HEK293 (cell line): ENCODE data around the gene TMCC1.

Experiments used
- CTCF ChIA-PET: fragments of 350-600 bp; formaldehyde crosslinking; extraction: SDS; loops from one replicate; lab custom pipeline; 2021; ENCODE audit warnings: antibody characterized with exemption; lab: Yijun Ruan, JAX
- POLR2A ChIA-PET: fragments of 300-600 bp; formaldehyde crosslinking; extraction: SDS; loops from one replicate; lab custom pipeline; 2020; ENCODE audit warnings: antibody characterized with exemption, inconsistent platforms; lab: Yijun Ruan, JAX
- H3K27ac ChIP-seq: fragments of 200-500 bp; sonication (Bioruptor generic); 2 replicates; pipeline ENCODE4 v1.5.1; 2014; ENCODE audit warnings: low read depth, low read length, control low read depth, inconsistent platforms; ENCODE audit errors: extremely low read depth
- H3K36me3 ChIP-seq, 2 experiments: fragments of 200-500 bp in 1 of 2; sonication (Bioruptor generic) in 1 of 2; 1 replicate in 1 of 2; 2 replicates in 1 of 2; pipeline ENCODE4 v1.5.1; 2014 to 2017; ENCODE audit warnings: inconsistent platforms in 2 of 2, low read length in 2 of 2; ENCODE audit not compliant: control insufficient read depth in 2 of 2, insufficient read depth in 1 of 2
- H3K4me1 ChIP-seq: fragments of 200-500 bp; sonication (Bioruptor generic); 2 replicates; pipeline ENCODE4 v1.5.1; 2014; ENCODE audit warnings: mild to moderate bottlenecking, low read length, inconsistent platforms; ENCODE audit not compliant: control insufficient read depth, insufficient read depth
- H3K4me3 ChIP-seq: 2 replicates; pipeline ENCODE4 v1.5.1; 2011; ENCODE audit warnings: low read depth, mild to moderate bottlenecking, control low read depth, low read length, moderate library complexity
- H3K9me3 ChIP-seq: fragments of 200-500 bp; sonication (Bioruptor generic); 2 replicates; pipeline ENCODE4 v1.5.1; 2014; ENCODE audit warnings: low read depth, low read length, inconsistent platforms; ENCODE audit not compliant: control insufficient read depth, insufficient read depth
- EGR2 ChIP-seq: fragments of 450-650 bp; formaldehyde crosslinking; IDR thresholded peaks from 2 replicates; pipeline ENCODE4 v1.5.1; 2016; ENCODE audit warnings: low read depth, missing biosample characterization, missing genetic modification characterization
- SP3 ChIP-seq: fragments of 450-650 bp; formaldehyde crosslinking; IDR thresholded peaks from 2 replicates; pipeline ENCODE4 v1.5.1; 2016; ENCODE audit warnings: missing biosample characterization, missing genetic modification characterization
- ZFHX2 ChIP-seq: fragments of 450-650 bp; formaldehyde crosslinking; conservative IDR thresholded peaks from 2 replicates; pipeline ENCODE4 v1.5.1; 2016; ENCODE audit warnings: missing biosample characterization, missing genetic modification characterization
- ZNF10 ChIP-seq: fragments of 450-650 bp; formaldehyde crosslinking; IDR thresholded peaks from 2 replicates; pipeline ENCODE4 v1.5.1; 2017; ENCODE audit warnings: missing biosample characterization, missing genetic modification characterization
- ZNF174 ChIP-seq: fragments of 450-650 bp; formaldehyde crosslinking; IDR thresholded peaks from 2 replicates; pipeline ENCODE4 v1.5.0; 2017; ENCODE audit warnings: missing biosample characterization, mild to moderate bottlenecking, missing genetic modification characterization
- ZNF585B ChIP-seq: fragments of 450-650 bp; formaldehyde crosslinking; IDR thresholded peaks from 2 replicates; pipeline ENCODE4 v1.5.1; 2016; ENCODE audit warnings: missing biosample characterization, missing genetic modification characterization
- ZNF596 ChIP-seq: fragments of 450-650 bp; IDR thresholded peaks from 2 replicates; pipeline ENCODE4 v1.5.0; 2018; ENCODE audit warnings: missing biosample characterization, mild to moderate bottlenecking, missing genetic modification characterization, moderate library complexity
- ZNF791 ChIP-seq: fragments of 450-650 bp; formaldehyde crosslinking; IDR thresholded peaks from 2 replicates; pipeline ENCODE4 v1.5.1; 2016; ENCODE audit warnings: missing biosample characterization, missing genetic modification characterization
- ZXDB ChIP-seq: fragments of 450-650 bp; formaldehyde crosslinking; IDR thresholded peaks from 2 replicates; pipeline ENCODE4 v1.5.1; 2016; ENCODE audit warnings: missing biosample characterization, missing genetic modification characterization
- TF ChIP-seq, protein P1 (sequence below): fragments of 450-650 bp; formaldehyde crosslinking; IDR thresholded peaks from 2 replicates; pipeline ENCODE4 v1.5.1; 2016; ENCODE audit warnings: missing biosample characterization, missing genetic modification characterization
- TF ChIP-seq, protein P2 (sequence below): fragments of 450-650 bp; formaldehyde crosslinking; IDR thresholded peaks from 2 replicates; pipeline ENCODE4 v1.5.1; 2016; ENCODE audit warnings: missing biosample characterization, missing genetic modification characterization
- TF ChIP-seq, protein P3 (sequence below): fragments of 450-650 bp; formaldehyde crosslinking; IDR thresholded peaks from 2 replicates; pipeline ENCODE4 v1.5.1; 2017; ENCODE audit warnings: missing biosample characterization, missing genetic modification characterization
- TF ChIP-seq, protein P4 (sequence below): fragments of 450-650 bp; formaldehyde crosslinking; conservative IDR thresholded peaks from 2 replicates; pipeline ENCODE4 v1.5.1; 2016; ENCODE audit warnings: low read depth, missing biosample characterization, missing genetic modification characterization
- TF ChIP-seq, protein P5 (sequence below): sonication (generic); formaldehyde crosslinking; IDR thresholded peaks from 2 replicates; pipeline ENCODE4 v1.8.1; 2022; ENCODE audit warnings: mild to moderate bottlenecking, moderate library complexity, missing genetic modification reagents

TMCC1 gene

DNA sequence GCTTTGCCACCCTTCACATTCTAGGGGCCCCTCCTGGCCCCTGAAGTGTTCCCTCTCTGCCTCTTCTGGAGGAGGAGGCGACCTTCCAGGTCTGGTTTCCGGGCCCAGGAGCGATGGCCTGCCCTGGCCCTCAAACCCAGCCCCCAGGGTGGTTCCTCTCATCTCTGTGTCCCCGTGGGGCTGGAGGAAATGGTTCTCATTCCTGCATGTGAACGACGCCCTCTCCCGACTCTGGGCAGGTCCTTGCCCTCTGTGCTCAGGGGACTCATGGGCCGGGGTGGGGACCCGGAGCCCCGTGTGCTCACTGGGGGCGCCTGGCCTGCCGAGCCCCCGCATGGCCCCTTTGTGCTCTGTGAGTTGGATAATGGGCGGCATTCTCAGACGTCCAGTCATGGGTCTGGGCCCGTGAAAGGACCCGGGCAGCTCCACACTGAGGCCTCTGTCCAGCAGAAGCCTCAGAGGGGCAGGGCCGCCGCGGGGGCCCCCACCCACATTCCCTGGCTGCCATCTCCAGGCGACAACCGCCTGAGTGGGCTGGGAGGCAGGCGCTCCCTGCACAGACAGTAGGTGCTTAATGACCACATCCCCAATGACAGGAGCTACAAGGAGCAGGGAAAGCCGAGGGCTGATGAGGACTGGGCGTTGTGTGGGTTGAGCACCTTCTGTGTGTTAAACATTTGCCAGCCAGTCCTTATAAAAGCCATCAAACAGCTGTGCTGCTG is 281.5 kb downstream of the TMCC1 start:
- ChIA-PET CTCF (interaction anchor here (1.0 kb wide), 1 partner anchor 122 kb away, joined by 4 read pairs; no protein-coding TSS in a partner anchor), POLR2A (no interaction called here)
- Histone ChIP-seq H3K4me3 (no peak overlapping the region), H3K27ac (no peak overlapping the region), H3K4me1 (0 out of 2 replicates have a peak, but pooled peaks cover 3% of the 10 kb centered on the region)
- TF ChIP-seq EGR2 = peak; percentile 89
- TF ChIP-seq ZNF596 (tag by site-specific recombination) = no peak
- no peak for TF ChIP-seq SP3
- no peak for TF ChIP-seq ZNF10 (tag by site-specific recombination)
- TF ChIP-seq, protein P1, sequence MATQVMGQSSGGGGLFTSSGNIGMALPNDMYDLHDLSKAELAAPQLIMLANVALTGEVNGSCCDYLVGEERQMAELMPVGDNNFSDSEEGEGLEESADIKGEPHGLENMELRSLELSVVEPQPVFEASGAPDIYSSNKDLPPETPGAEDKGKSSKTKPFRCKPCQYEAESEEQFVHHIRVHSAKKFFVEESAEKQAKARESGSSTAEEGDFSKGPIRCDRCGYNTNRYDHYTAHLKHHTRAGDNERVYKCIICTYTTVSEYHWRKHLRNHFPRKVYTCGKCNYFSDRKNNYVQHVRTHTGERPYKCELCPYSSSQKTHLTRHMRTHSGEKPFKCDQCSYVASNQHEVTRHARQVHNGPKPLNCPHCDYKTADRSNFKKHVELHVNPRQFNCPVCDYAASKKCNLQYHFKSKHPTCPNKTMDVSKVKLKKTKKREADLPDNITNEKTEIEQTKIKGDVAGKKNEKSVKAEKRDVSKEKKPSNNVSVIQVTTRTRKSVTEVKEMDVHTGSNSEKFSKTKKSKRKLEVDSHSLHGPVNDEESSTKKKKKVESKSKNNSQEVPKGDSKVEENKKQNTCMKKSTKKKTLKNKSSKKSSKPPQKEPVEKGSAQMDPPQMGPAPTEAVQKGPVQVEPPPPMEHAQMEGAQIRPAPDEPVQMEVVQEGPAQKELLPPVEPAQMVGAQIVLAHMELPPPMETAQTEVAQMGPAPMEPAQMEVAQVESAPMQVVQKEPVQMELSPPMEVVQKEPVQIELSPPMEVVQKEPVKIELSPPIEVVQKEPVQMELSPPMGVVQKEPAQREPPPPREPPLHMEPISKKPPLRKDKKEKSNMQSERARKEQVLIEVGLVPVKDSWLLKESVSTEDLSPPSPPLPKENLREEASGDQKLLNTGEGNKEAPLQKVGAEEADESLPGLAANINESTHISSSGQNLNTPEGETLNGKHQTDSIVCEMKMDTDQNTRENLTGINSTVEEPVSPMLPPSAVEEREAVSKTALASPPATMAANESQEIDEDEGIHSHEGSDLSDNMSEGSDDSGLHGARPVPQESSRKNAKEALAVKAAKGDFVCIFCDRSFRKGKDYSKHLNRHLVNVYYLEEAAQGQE (tag by site-specific recombination) = 0 out of 2 replicates have a peak, but pooled peaks have one; percentile 25
- TF ChIP-seq, protein P2, sequence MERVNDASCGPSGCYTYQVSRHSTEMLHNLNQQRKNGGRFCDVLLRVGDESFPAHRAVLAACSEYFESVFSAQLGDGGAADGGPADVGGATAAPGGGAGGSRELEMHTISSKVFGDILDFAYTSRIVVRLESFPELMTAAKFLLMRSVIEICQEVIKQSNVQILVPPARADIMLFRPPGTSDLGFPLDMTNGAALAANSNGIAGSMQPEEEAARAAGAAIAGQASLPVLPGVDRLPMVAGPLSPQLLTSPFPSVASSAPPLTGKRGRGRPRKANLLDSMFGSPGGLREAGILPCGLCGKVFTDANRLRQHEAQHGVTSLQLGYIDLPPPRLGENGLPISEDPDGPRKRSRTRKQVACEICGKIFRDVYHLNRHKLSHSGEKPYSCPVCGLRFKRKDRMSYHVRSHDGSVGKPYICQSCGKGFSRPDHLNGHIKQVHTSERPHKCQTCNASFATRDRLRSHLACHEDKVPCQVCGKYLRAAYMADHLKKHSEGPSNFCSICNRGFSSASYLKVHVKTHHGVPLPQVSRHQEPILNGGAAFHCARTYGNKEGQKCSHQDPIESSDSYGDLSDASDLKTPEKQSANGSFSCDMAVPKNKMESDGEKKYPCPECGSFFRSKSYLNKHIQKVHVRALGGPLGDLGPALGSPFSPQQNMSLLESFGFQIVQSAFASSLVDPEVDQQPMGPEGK (tag by site-specific recombination) = no peak
- no peak for TF ChIP-seq ZNF174 (tag by site-specific recombination)
- TF ChIP-seq ZFHX2 (tag by site-specific recombination) = peak; percentile 85
- no peak for TF ChIP-seq ZXDB (tag by site-specific recombination)
- TF ChIP-seq, protein P3, sequence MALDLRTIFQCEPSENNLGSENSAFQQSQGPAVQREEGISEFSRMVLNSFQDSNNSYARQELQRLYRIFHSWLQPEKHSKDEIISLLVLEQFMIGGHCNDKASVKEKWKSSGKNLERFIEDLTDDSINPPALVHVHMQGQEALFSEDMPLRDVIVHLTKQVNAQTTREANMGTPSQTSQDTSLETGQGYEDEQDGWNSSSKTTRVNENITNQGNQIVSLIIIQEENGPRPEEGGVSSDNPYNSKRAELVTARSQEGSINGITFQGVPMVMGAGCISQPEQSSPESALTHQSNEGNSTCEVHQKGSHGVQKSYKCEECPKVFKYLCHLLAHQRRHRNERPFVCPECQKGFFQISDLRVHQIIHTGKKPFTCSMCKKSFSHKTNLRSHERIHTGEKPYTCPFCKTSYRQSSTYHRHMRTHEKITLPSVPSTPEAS (tag by site-specific recombination) = no peak
- TF ChIP-seq, protein P4, sequence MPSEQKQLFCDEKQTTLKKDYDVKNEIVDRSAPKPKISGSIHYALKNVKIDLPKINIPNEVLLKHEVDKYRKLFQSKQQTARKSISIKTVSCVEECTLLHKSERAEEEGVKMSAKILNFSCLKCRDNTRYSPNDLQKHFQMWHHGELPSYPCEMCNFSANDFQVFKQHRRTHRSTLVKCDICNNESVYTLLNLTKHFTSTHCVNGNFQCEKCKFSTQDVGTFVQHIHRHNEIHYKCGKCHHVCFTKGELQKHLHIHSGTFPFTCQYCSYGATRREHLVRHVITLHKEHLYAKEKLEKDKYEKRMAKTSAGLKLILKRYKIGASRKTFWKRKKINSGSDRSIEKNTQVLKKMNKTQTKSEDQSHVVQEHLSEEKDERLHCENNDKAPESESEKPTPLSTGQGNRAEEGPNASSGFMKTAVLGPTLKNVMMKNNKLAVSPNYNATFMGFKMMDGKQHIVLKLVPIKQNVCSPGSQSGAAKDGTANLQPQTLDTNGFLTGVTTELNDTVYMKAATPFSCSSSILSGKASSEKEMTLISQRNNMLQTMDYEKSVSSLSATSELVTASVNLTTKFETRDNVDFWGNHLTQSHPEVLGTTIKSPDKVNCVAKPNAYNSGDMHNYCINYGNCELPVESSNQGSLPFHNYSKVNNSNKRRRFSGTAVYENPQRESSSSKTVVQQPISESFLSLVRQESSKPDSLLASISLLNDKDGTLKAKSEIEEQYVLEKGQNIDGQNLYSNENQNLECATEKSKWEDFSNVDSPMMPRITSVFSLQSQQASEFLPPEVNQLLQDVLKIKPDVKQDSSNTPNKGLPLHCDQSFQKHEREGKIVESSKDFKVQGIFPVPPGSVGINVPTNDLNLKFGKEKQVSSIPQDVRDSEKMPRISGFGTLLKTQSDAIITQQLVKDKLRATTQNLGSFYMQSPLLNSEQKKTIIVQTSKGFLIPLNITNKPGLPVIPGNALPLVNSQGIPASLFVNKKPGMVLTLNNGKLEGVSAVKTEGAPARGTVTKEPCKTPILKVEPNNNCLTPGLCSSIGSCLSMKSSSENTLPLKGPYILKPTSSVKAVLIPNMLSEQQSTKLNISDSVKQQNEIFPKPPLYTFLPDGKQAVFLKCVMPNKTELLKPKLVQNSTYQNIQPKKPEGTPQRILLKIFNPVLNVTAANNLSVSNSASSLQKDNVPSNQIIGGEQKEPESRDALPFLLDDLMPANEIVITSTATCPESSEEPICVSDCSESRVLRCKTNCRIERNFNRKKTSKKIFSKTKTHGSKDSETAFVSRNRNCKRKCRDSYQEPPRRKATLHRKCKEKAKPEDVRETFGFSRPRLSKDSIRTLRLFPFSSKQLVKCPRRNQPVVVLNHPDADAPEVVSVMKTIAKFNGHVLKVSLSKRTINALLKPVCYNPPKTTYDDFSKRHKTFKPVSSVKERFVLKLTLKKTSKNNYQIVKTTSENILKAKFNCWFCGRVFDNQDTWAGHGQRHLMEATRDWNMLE = no peak
- TF ChIP-seq ZNF791 (tag by site-specific recombination) = no peak
- TF ChIP-seq, protein P5, sequence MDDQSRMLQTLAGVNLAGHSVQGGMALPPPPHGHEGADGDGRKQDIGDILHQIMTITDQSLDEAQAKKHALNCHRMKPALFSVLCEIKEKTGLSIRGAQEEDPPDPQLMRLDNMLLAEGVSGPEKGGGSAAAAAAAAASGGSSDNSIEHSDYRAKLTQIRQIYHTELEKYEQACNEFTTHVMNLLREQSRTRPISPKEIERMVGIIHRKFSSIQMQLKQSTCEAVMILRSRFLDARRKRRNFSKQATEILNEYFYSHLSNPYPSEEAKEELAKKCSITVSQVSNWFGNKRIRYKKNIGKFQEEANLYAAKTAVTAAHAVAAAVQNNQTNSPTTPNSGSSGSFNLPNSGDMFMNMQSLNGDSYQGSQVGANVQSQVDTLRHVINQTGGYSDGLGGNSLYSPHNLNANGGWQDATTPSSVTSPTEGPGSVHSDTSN (CRISPR knock-in tag) = no peak
- TF ChIP-seq ZNF585B = no peak
- TF ChIP-seq, all 188 proteins: peak for 3
- H3K36me3 ChIP-seq = no peaks in the 10 kb centered on the region
- no peaks in the 10 kb centered on the region for H3K9me3 ChIP-seq
